ENCODE data around the gene SLC8B1. TPM values are rescaled to one million over a fixed set of nuclear protein-coding genes. Genes with fewer than 3 reads are reported as not detected.

The SLC8B1 gene
- total RNA-seq, 1 donor from 2014 or later = 41.1 TPM

- H3K27me3 ChIP-seq (ENCODE audit: control insufficient read depth, insufficient read depth, low read length) = no peaks in the 10 kb centered on the region
- no peak for DNase-seq (ENCODE audit: low read depth)
- no peak for TF ChIP-seq CTCF (IDR thresholded peaks at IDR 0.05; ENCODE audit: insufficient read depth, low read length, poor library complexity, severe bottlenecking)
- no peaks in the 10 kb centered on the region for H3K36me3 ChIP-seq (ENCODE audit: control insufficient read depth, insufficient read depth, low read length)
- no peak overlapping the region for H3K4me3 ChIP-seq (ENCODE audit: low read depth, low read length)
Measured at GRCh38 chr12:113369391-113369985, 34.6 kb upstream of the SLC8B1 start.

- no peak for DNase-seq (ENCODE audit: low read depth)
- H3K36me3 ChIP-seq (ENCODE audit: control insufficient read depth, insufficient read depth, low read length) = no peaks in the 10 kb centered on the region
- no peak for TF ChIP-seq CTCF (IDR thresholded peaks at IDR 0.05; ENCODE audit: insufficient read depth, low read length, poor library complexity, severe bottlenecking)
Measured at GRCh38 chr12:113368331-113368730, 33.4 kb upstream of the SLC8B1 start.

DNA sequence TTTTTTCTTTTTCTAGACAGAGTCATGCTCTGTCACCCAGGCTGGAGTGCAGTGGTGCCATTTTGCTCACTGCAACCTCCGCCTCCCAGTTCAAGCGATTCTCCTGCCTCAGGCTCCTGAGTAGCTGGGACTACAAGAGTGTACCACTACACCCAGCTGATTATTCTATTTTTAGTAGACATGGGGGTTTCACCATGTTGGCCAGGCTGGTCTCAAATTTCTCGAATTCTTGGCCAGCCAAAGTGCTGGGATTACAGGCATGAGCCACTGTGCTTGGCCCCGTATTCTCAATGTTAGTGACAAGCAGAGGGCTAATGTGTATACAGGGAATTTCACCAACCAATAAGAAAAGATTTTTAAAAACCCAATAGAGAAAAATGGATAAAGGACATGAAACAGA lies 31.9 kb upstream of the SLC8B1 start:
- no peak overlapping the region for H3K4me3 ChIP-seq (ENCODE audit: low read depth, low read length)
- no peak for DNase-seq (ENCODE audit: low read depth)
- no peaks in the 10 kb centered on the region for H3K36me3 ChIP-seq (ENCODE audit: control insufficient read depth, insufficient read depth, low read length)
- no peak for TF ChIP-seq CTCF (IDR thresholded peaks at IDR 0.05; ENCODE audit: insufficient read depth, low read length, poor library complexity, severe bottlenecking)
- H3K27me3 ChIP-seq (ENCODE audit: control insufficient read depth, insufficient read depth, low read length) = no peaks in the 10 kb centered on the region

More at GRCh38 chr12:113368331-113368730, 33.4 kb upstream of the SLC8B1 start:
- H3K27me3 ChIP-seq (ENCODE audit: control insufficient read depth, insufficient read depth, low read length) = no peaks in the 10 kb centered on the region
- no peak overlapping the region for H3K4me3 ChIP-seq (ENCODE audit: low read depth, low read length)

DNA sequence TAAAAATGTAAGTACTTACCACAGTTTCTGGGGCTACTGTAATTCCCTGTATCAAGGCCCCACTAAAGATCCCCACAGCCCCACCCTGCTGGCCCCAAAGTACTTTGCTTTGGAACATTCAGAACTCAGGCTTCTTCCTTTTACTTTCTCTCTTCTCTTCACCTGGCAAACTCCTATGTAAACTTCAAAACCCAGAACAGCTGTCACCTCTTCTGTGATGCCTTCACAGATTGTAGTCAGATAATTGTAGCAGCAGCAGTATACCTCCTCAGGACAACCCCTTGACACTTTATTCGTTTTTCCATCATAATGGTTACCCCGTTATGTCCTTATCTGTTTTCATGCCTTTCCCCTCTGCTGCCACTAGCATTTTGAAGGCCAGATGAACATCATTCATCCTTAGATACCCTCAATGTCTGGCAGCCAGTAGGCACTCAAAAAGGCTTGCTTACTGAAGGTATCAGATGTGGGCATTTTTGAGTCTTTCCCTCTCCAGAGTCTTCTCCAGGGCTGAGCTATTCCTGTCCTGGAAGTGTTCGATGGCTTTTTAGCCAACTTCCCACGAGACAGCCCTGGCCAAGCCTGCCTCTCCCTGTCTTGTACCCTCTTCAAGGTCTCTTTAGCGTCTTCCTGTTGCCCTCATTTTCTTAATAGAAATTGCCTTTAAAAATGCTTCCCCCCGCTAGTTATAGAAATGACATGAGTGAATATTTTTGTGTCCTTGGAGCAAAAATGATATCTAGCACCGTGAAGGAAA lies 30.9 kb upstream of the SLC8B1 start:
- TF ChIP-seq CTCF (IDR thresholded peaks at IDR 0.05; ENCODE audit: insufficient read depth, low read length, poor library complexity, severe bottlenecking) = no peak
- Histone ChIP-seq H3K36me3 (ENCODE audit: control insufficient read depth, insufficient read depth, low read length) (no peaks in the 10 kb centered on the region), H3K4me3 (ENCODE audit: low read depth, low read length) (no peak overlapping the region), H3K27me3 (ENCODE audit: control insufficient read depth, insufficient read depth, low read length) (no peaks in the 10 kb centered on the region)
- no peak for DNase-seq (ENCODE audit: low read depth)

GRCh38 chr12:113364698-113365097 lies 29.8 kb upstream of the SLC8B1 start:
- TF ChIP-seq CTCF (IDR thresholded peaks at IDR 0.05; ENCODE audit: insufficient read depth, low read length, poor library complexity, severe bottlenecking) = no peak
- H3K4me3 ChIP-seq (ENCODE audit: low read depth, low read length) = no peak overlapping the region
- no peak for DNase-seq (ENCODE audit: low read depth)

More at GRCh38 chr12:113364698-113365097, 29.8 kb upstream of the SLC8B1 start:
- Histone ChIP-seq H3K27me3 (ENCODE audit: control insufficient read depth, insufficient read depth, low read length) (no peaks in the 10 kb centered on the region), H3K36me3 (ENCODE audit: control insufficient read depth, insufficient read depth, low read length) (no peaks in the 10 kb centered on the region)
